HG02885 (cell line): ENCODE measurements around the gene NEBL.

Source experiments
- ATAC-seq: cut with Tn5 transposase; IDR thresholded peaks from one replicate; pipeline ENCODE4 v1.9.1; 2021; ENCODE audit warnings: mild to moderate bottlenecking; ENCODE audit not compliant: unreplicated experiment, poor library complexity

NEBL gene

DNA sequence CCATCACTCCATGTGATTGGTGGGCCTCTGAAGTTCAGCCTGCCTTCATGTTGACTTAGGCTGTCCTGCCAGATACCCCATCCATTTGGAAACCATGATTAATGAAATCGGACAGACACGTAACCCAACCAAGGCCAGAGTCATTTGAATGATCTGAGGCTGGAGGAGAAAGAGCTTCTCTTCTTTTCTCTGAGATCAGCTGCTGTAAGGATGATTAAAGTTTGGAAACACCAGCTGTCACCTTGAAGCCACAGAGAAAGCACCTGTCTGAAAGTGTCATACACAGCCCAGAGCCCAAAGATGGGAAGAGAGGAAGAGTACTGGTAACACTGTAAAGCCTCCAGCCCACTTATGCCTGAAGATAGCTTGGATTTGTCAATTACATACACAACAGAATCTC, 22.9 kb downstream of the NEBL start:
- no peak for ATAC-seq

- no peak for ATAC-seq
Measured at GRCh38 chr10:20871970-20872369, 25.1 kb downstream of the NEBL start.

GRCh38 chr10:20870834-20871233, 26.3 kb downstream of the NEBL start:
- no peak for ATAC-seq

DNA sequence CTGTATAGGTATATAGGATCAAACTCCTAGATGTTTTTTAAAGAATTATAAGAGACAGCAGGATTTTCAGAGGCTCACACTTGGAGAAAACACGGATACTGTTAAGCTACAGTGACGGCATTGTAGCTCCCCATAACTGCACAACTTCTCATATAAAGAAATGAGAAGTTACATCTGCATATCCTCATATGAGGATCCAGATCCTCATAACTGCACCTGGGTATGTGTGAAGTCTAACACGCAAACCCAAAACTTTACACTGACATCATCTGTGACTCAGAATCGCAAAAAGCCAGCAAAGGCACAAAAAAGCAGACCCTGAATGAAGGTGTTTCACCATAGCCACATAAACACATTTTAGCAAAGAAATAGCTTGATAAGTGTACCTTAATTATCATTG, 34.1 kb downstream of the NEBL start:
- ATAC-seq: no peak

- peak; percentile 56 for ATAC-seq
Measured at GRCh38 chr10:20858292-20859124, 38.6 kb downstream of the NEBL start.

DNA sequence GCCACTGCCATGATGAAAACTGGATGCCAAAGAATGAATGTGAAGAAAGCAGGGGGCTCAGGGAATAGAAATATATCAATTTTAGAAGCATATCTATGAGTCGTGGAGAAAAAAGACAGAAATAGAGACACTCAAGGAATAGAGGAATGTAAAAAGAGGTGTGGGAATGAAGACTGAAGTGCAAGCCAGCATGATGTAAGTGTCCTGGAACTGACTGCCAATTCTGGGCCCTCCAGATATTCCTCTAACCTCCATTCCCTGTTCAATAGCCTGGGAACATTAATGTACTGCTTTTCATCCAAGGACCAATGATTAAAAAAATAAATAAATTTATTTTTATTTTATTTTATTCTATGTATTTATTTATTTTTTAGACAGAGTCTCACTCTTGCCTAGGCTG, 40.6 kb downstream of the NEBL start:
- ATAC-seq: no peak

DNA sequence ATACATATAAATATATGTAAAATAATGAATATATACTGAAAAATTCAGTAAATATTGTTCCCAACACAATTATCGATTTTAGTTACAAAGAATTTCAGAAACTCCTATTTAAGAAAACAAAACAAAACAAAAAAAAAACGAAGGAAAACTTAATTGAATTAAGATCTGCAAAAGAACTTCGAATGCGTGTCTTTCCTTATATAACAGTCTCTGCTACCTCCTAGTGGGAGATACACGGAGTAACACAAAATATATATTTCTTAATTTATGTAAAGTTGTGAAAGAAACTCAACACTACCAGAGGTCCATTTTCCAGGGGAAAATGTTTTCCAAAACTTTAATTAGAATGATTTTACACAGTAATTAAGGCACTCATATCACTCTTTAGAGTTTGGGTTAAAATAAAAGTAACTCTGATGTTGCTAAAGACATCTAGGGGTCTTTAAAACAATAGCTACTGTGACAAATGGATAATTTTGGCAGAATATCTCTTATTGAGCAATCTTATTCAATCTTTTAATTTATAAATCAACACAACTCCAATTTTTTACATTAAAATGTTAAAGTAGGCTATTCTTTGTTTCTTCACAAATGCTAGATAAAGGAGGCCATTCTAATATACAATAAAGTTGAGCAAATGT, 41.6 kb downstream of the NEBL start:
- ATAC-seq: no peak

GRCh38 chr10:20853276-20853675, 43.8 kb downstream of the NEBL start:
- no peak for ATAC-seq

- ATAC-seq: no peak
Measured at GRCh38 chr10:20852303-20852702, 44.8 kb downstream of the NEBL start.

GRCh38 chr10:20847512-20847911, 49.6 kb downstream of the NEBL start:
- ATAC-seq: no peak

GRCh38 chr10:20846263-20846662, 50.8 kb downstream of the NEBL start:
- ATAC-seq: no peak

DNA sequence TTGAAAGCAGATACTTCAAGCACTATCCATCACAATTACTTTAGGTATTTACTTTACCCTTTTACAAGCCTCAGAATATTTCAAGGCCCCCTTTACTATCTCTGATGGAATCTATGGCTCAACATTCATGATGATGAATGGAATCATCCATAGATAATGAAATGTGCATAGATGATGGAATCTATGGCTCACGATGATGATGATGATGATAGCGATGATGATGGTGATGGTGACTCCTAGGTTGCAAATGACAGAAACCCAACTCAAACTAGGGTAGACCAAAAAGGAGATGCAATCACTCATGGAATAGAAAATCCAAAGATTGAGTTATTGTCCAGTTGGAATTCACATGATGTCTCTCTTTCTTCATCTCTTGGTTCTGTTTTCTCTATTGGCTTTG, 55.7 kb downstream of the NEBL start:
- ATAC-seq: no peak

DNA sequence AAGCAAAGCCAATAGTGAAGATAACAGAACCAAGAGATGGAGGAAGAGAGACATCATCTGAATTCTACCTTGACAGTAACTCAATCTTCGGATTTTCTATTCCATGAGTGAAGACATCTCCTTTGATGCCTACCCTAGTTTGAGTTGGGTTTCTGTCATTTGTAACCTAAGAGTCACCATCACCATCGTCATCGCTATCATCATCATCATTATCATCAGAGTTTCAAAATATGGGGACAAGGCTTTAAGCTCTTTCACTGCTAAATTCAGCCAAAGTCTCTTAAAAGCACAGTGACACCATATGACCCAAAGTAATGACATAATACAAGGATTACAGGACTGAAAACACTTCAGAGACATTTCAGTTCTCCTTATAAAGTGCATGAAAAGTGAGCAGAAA, 57.2 kb downstream of the NEBL start:
- no peak for ATAC-seq

DNA sequence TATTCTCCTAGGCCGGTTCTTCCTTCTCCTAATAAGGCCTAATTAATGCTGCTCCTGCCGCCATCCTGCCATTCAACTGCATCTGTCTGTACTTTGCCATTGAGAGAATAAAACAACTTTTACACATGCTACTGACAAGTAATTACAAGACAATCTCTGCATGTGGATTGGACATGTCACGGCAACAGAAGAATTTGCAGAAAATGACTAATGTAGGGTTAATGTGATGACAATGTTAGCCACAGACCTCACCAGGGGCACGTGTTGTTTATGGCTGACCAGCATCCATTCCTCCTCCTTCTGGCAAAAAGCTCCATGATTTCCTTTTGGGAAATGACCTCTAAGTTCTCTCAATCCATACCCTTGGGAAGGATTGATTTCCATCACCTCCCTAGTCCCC, 58.0 kb downstream of the NEBL start:
- no peak for ATAC-seq

- no peak for ATAC-seq
Measured at GRCh38 chr10:20836401-20836800, 60.7 kb downstream of the NEBL start.

DNA sequence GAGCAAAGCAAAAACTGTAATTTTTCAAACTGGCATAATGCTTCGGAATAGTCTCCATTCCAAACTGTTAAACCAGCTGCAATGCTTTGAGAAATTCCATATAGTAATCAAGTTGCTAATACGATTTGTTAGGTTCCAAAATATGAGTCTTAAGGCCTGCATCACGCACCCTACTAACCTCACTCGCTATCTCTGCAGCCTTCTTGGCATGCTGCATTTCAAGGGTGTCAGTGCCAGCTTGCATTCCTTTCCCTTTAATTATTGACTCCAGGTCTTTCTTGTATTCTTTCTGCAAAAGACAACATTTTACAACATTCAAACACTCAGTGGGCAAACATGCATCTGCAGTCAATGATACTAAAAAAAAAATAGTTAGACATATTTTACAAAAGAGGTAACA, 61.8 kb downstream of the NEBL start:
- ATAC-seq: no peak

DNA sequence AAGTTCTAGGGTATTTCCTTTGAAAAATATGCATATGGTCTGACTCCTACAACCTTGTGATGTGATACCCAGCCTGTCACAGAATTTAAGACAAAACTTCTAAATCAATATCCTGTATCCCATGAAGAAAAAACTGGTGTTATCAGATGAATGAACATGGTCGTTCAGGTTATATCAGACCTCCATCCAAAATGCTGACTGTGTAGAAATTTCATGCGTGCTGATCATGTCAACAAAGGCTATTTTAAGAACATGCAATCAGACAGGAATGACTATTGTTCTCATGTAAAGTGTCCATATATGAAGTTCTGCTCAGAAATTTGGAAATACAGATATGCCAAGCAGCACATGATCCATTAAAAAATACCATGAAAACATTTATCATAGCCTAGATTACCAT, 62.3 kb downstream of the NEBL start:
- no peak for ATAC-seq

DNA sequence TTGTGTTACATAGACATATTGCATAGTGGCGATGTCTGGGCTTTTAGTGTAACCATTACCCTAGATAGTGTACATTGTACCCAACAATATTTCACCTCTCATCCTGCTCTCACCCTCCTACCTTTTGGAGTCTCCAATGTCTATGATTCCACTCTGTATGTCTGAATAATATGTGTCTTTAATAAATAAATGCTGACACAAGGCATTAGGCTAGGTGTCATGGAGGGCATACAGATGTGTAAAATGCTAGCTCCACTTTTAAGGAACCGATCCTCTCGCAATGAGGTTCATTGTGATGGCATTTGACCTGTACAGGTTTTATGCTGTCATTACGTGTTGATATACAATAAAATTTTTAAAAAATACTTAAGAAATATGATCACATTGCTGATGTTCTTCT, 74.3 kb downstream of the NEBL start:
- no peak for ATAC-seq

- no peak for ATAC-seq
Measured at GRCh38 chr10:20817646-20818045, 79.5 kb downstream of the NEBL start.

DNA sequence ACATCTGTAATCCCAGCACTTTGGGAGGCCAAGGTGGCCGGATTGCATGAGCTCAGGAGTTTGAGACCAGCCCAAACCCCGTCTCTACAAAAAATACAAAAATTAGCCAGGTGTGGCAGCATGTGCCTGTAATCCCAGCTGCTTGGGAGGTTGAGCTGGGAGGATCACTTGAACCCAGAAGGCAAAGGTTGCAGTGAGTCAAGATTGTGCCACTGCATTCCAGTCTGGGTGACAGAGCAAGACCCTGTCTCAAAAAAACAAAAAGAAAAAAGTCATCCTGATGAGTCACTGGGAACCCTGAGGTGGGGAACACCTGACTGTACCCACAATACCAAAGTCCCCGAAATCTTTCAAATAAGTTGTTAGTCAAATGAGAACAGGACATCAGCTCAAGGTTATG, 80.0 kb downstream of the NEBL start:
- ATAC-seq: no peak

GRCh38 chr10:20814116-20814515, 83.0 kb downstream of the NEBL start:
- ATAC-seq: no peak

DNA sequence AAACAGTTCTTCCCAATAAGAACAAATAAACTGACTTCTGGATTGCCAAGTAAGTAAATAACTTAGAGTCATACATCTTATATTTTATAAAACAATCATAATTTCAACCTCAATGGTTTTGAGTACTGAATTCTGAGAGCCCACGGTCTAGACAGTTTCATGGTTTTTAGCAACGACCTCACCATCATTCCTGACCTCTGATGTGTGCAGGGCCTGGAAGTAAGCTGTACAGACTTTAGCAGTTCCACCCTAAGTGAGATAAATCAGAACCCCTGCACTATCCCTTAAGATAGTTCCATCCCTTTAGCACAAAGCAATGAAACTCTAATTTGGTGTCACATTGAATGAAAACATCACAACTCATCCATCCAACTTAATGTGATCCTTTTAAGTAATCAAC, 86.0 kb downstream of the NEBL start:
- ATAC-seq: no peak
